Rectal smooth muscle tissue (tissue), 1 donor: ENCODE data around the gene KRTAP17-1.
"Not testable (repeated sequence)": the region's sequence is repeated elsewhere in the genome, so short reads cannot be mapped to it uniquely, and the experiment has no call there.

Source experiments
- H3K27ac ChIP-seq: one replicate; pipeline ENCODE4 v1.7.0; 2013; ENCODE audit warnings: low read depth, low read length, inconsistent platforms
- H3K27me3 ChIP-seq: one replicate; pipeline ENCODE4 v1.7.0; 2013; ENCODE audit warnings: low read length; ENCODE audit not compliant: control insufficient read depth, insufficient read depth
- H3K36me3 ChIP-seq: one replicate; pipeline ENCODE4 v1.7.0; 2013; ENCODE audit warnings: low read length; ENCODE audit not compliant: control insufficient read depth, insufficient read depth
- H3K4me1 ChIP-seq: one replicate; pipeline ENCODE4 v1.7.0; 2013; ENCODE audit warnings: low read length; ENCODE audit not compliant: control insufficient read depth, insufficient read depth
- H3K4me3 ChIP-seq: one replicate; pipeline ENCODE4 v1.7.0; 2013; ENCODE audit warnings: low read length
- H3K9ac ChIP-seq: one replicate; pipeline ENCODE4 v1.7.0; 2013; ENCODE audit warnings: low read length

The KRTAP17-1 gene

GRCh38 chr17:41284546-41284945 lies 31.0 kb downstream of the KRTAP17-1 start:
- Histone ChIP-seq H3K27ac (no peak overlapping the region), H3K4me1 (no peaks in the 10 kb centered on the region), H3K36me3 (no peaks in the 10 kb centered on the region), H3K4me3 (no peak overlapping the region), H3K9ac (no peak overlapping the region), H3K27me3 (no peaks in the 10 kb centered on the region)

GRCh38 chr17:41284043-41284442 lies 31.5 kb downstream of the KRTAP17-1 start:
- no peaks in the 10 kb centered on the region for H3K36me3 ChIP-seq
- no peak overlapping the region for H3K4me3 ChIP-seq
- H3K9ac ChIP-seq: no peak overlapping the region
- no peak overlapping the region for H3K27ac ChIP-seq
- no peaks in the 10 kb centered on the region for H3K4me1 ChIP-seq
- no peaks in the 10 kb centered on the region for H3K27me3 ChIP-seq

DNA sequence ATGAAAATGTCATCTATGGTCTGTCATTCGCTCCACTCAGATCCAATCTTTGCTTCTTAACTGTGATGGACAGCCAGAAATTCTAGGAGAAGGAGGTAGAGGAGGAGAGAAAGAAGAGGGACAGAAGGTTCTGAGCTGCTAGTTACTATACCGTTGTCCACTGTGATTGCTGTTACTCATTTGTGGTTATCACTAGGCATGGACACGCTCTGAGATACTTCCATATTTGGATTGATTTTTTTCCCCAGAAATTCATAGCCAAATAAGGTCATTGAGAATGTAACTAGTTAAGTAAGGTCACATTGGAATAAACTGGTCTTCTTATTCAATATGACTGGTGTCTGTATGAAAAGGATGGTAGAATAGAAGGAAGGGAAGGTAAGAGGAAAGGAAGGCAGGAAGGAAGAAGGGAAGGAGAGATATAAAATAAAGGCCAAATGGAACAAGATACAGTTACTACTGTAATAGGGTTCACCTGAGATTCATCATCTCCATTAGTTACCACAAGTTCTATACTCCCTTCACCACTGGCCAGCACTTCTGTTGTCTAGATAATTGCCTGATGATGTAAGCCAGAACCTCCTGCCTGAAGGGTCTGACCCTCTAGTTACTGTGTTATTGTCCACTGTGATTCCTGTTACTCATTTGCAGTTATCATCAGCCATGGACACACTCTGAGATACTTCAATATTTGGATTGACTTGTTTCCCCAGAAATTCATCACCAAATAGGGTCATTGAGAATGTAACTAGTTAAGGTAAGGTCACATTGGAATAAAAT lies 37.1 kb downstream of the KRTAP17-1 start:
- no peak overlapping the region for H3K27ac ChIP-seq
- H3K9ac ChIP-seq: no peak overlapping the region
- no peak overlapping the region for H3K4me3 ChIP-seq
- H3K27me3 ChIP-seq: no peaks in the 10 kb centered on the region
- no peaks in the 10 kb centered on the region for H3K4me1 ChIP-seq
- no peaks in the 10 kb centered on the region for H3K36me3 ChIP-seq

- not testable (repeated sequence) for H3K4me3 ChIP-seq, H3K4me1 ChIP-seq, H3K36me3 ChIP-seq
Observed at GRCh38 chr17:41275648-41276190, 39.8 kb downstream of the KRTAP17-1 start, which contains the start of gene KRTAP9-7. Gene KRTAP9-7 (plus strand): TSS chr17:41275698. CDS start chr17:41275698, 0 bp downstream.

DNA sequence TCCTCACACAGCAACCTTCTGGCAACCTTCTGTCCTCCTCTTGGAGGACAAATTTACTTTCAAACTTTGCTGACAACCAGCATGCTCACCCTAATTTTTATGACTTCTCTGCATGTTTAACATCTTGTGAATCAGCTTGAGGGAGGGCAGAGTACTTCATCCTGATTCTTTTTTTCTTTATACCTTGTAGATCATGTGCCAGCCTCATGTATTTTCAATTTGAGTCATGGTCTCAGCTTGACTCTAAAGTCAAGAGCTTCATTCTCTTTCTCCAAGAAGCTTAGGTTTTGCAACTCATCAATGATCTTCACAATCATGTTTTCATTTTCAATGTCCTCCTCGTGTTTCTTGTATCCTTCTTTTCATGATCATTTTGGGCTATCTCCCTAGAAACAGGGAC lies 43.7 kb downstream of the KRTAP17-1 start:
- H3K27ac ChIP-seq: no peak overlapping the region
- no peaks in the 10 kb centered on the region for H3K4me1 ChIP-seq
- H3K4me3 ChIP-seq: no peak overlapping the region
- H3K27me3 ChIP-seq: no peaks in the 10 kb centered on the region
- H3K9ac ChIP-seq: no peak overlapping the region
- no peaks in the 10 kb centered on the region for H3K36me3 ChIP-seq

More at GRCh38 chr17:41275648-41276190, 39.8 kb downstream of the KRTAP17-1 start, which contains the start of gene KRTAP9-7:
- H3K27me3 ChIP-seq, H3K27ac ChIP-seq, H3K9ac ChIP-seq: not testable (repeated sequence)

- H3K4me1 ChIP-seq: not testable (repeated sequence)
Observed at GRCh38 chr17:41271323-41271722, 44.2 kb downstream of the KRTAP17-1 start.

GRCh38 chr17:41267711-41268110 lies 47.8 kb downstream of the KRTAP17-1 start:
- Histone ChIP-seq H3K9ac (no peak overlapping the region), H3K4me1 (no peaks in the 10 kb centered on the region), H3K4me3 (no peak overlapping the region), H3K36me3 (no peaks in the 10 kb centered on the region), H3K27me3 (no peaks in the 10 kb centered on the region), H3K27ac (no peak overlapping the region)

More at GRCh38 chr17:41271323-41271722, 44.2 kb downstream of the KRTAP17-1 start:
- H3K9ac ChIP-seq, H3K27ac ChIP-seq, H3K36me3 ChIP-seq, H3K4me3 ChIP-seq, H3K27me3 ChIP-seq: not testable (repeated sequence)

DNA sequence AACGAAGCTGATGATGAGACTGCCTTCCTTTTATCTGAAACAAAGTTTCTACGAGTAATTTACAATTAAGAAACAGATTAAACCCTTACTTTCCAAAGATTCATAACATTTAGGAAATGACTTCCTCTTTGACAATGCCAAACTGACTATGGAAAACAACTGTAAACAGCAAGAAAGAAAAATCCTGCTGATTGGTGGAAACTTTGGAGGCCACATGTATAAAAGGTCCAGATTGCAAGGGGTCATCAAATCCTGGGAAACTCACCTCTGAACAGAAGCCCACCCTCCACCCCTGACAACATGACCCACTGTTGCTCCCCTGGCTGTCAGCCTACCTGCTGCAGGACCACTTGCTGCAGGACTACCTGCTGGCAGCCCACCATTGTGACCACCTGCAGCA lies 50.4 kb downstream of the KRTAP17-1 start, which contains the start of gene KRTAP9-6:
Gene KRTAP9-6, plus strand, starts transcription at position 301 of the 400 bp plus-strand sequence. Its CDS starts 0 bp downstream, at position 301.
- no peaks in the 10 kb centered on the region for H3K27me3 ChIP-seq
- H3K36me3 ChIP-seq: no peaks in the 10 kb centered on the region
- H3K27ac ChIP-seq: no peak within 1 kb of the TSS
- H3K4me1 ChIP-seq: no peaks in the 10 kb centered on the region
- no peak within 1 kb of the TSS for H3K4me3 ChIP-seq
- H3K9ac ChIP-seq: no peak within 1 kb of the TSS
